H1 (cell line): ENCODE data around the gene TNFSF11. TPM values are rescaled to one million over a fixed set of nuclear protein-coding genes. Genes with fewer than 3 reads are reported as not detected.

ENCODE experiments used
- CTCF ChIA-PET: fragments of 300-600 bp; sonication (Branson Sonifier 250); formaldehyde crosslinking; loops from one replicate; lab custom pipeline; 2021; ENCODE audit not compliant: partially characterized antibody; lab: Charles Lee
- POLR2A ChIA-PET: fragments of 300-600 bp; sonication (Branson Sonifier 250); formaldehyde crosslinking; loops from one replicate; lab custom pipeline; 2021; ENCODE audit warnings: inconsistent platforms; ENCODE audit not compliant: partially characterized antibody; lab: Charles Lee
- DNase-seq, 2 experiments: peaks; one replicate each; pipeline versions ENCODE4 v3.0.0 to v3.0.0-alpha.2; 2010 to 2022; ENCODE audit warnings: low spot score in 2 of 2, low read depth in 1 of 2, mixed read lengths in 1 of 2
- FAIRE-seq: peaks from 2 replicates; lab custom pipeline; 2011; peaks lifted over from hg19 to GRCh38; lab: Jason Lieb, UNC
- H2AFZ ChIP-seq: 2 replicates; pipeline ENCODE4 v1.8.1; 2012; ENCODE audit warnings: low read length, inconsistent platforms
- H2AK5ac ChIP-seq: 2 replicates; pipeline ENCODE4 v1.6.1; 2013; ENCODE audit warnings: low read depth, low read length
- H2BK120ac ChIP-seq: replicated peaks from 2 replicates; pipeline ENCODE3; 2013; ENCODE audit warnings: low read depth, low read length, inconsistent platforms
- H2BK12ac ChIP-seq: 2 replicates; pipeline ENCODE4 v1.6.1; 2013; ENCODE audit warnings: low read depth, low read length
- H2BK15ac ChIP-seq: 2 replicates; pipeline ENCODE4 v1.6.1; 2013; ENCODE audit warnings: low read length
- H2BK20ac ChIP-seq: 2 replicates; pipeline ENCODE4 v1.6.1; 2013; ENCODE audit warnings: low read length
- H2BK5ac ChIP-seq: 2 replicates; pipeline ENCODE4 v1.6.1; 2013; ENCODE audit warnings: low read depth, low read length
- H3K14ac ChIP-seq: 2 replicates; pipeline ENCODE4 v1.6.1; 2013; ENCODE audit warnings: inconsistent platforms; ENCODE audit not compliant: insufficient read length
- H3K18ac ChIP-seq: 2 replicates; pipeline ENCODE4 v1.6.1; 2013; ENCODE audit warnings: low read length; ENCODE audit errors: extremely low read depth
- H3K23ac ChIP-seq: 2 replicates; pipeline ENCODE4 v1.6.1; 2013; ENCODE audit warnings: inconsistent platforms; ENCODE audit not compliant: insufficient read length
- H3K23me2 ChIP-seq: 2 replicates; pipeline ENCODE4 v1.6.1; 2013; ENCODE audit warnings: low read depth, low read length
- H3K27ac ChIP-seq: 2 replicates; pipeline ENCODE4 v1.6.1; 2011; ENCODE audit warnings: low read depth, low read length, inconsistent platforms
- H3K27me3 ChIP-seq, 4 experiments: replicated peaks in 1 of 4; 1 replicate in 1 of 4; 2 replicates in 3 of 4; pipeline versions ENCODE4 v1.6.1 to v1.8.1; 2011 to 2013; ENCODE audit warnings: low read length in 3 of 4, mild to moderate bottlenecking in 3 of 4, inconsistent platforms in 2 of 4, mixed read lengths in 2 of 4, moderate library complexity in 1 of 4; ENCODE audit not compliant: control insufficient read depth in 3 of 4, insufficient read depth in 3 of 4; ENCODE audit errors: extremely low read depth in 1 of 4
- H3K36me3 ChIP-seq, 4 experiments: 2 replicates each; pipeline versions ENCODE4 v1.6.1 to v1.8.1; 2011 to 2013; ENCODE audit warnings: mild to moderate bottlenecking in 4 of 4, low read length in 3 of 4, moderate library complexity in 2 of 4, control low read depth in 1 of 4, inconsistent platforms in 1 of 4; ENCODE audit not compliant: insufficient read depth in 4 of 4, control insufficient read depth in 2 of 4
- H3K4ac ChIP-seq: replicated peaks from 2 replicates; pipeline ENCODE3; 2013; ENCODE audit warnings: low read length, low read depth, mixed read lengths, inconsistent platforms; ENCODE audit not compliant: insufficient read length
- H3K4me1 ChIP-seq, 4 experiments: replicated peaks in 1 of 4; 1 replicate in 1 of 4; 2 replicates in 3 of 4; pipeline versions ENCODE4 v1.6.1 to v1.8.1; 2011 to 2013; ENCODE audit warnings: low read length in 3 of 4, inconsistent platforms in 2 of 4, mixed read lengths in 1 of 4; ENCODE audit not compliant: insufficient read depth in 4 of 4, control insufficient read depth in 3 of 4
- H3K4me2 ChIP-seq, 2 experiments: 2 replicates each; pipeline versions ENCODE4 v1.6.1 to v1.8.1; 2011 to 2013; ENCODE audit warnings: low read depth in 2 of 2, low read length in 2 of 2, control low read depth in 1 of 2, inconsistent platforms in 1 of 2, mild to moderate bottlenecking in 1 of 2; ENCODE audit not compliant: insufficient read depth in 1 of 2
- H3K4me3 ChIP-seq, 4 experiments: fragments of 200-600, 300-600 bp in 1 of 4; sonication (generic), shearing (Covaris generic), sonication (Bioruptor Twin) in 1 of 4; 2 replicates each; pipeline versions ENCODE4 v1.5.1 to v1.8.1; 2011 to 2016; ENCODE audit warnings: low read length in 4 of 4, low read depth in 3 of 4, control low read depth in 2 of 4, inconsistent platforms in 2 of 4, mild to moderate bottlenecking in 2 of 4, mixed read lengths in 1 of 4, moderate library complexity in 1 of 4; ENCODE audit not compliant: insufficient read depth in 2 of 4; ENCODE audit errors: extremely low read depth in 1 of 4
- H3K56ac ChIP-seq: replicated peaks from 2 replicates; pipeline ENCODE3; 2013; ENCODE audit warnings: low read depth, mild to moderate bottlenecking, mixed read lengths, low read length, inconsistent platforms; ENCODE audit not compliant: insufficient read length
- H3K79me1 ChIP-seq: 2 replicates; pipeline ENCODE4 v1.6.1; 2013; ENCODE audit warnings: low read depth, low read length, control low read depth
- H3K79me2 ChIP-seq, 2 experiments: 2 replicates each; pipeline versions ENCODE4 v1.6.1 to v1.8.1; 2012 to 2013; ENCODE audit warnings: low read length in 2 of 2, mild to moderate bottlenecking in 2 of 2, inconsistent platforms in 1 of 2; ENCODE audit not compliant: insufficient read depth in 2 of 2, control insufficient read depth in 1 of 2
- H3K9ac ChIP-seq, 4 experiments: replicated peaks in 1 of 4; 1 replicate in 1 of 4; 2 replicates in 3 of 4; pipeline versions ENCODE4 v1.6.1 to v1.8.1; 2011 to 2013; ENCODE audit warnings: low read depth in 3 of 4, low read length in 3 of 4, control low read depth in 2 of 4, mild to moderate bottlenecking in 2 of 4, moderate library complexity in 2 of 4, inconsistent platforms in 1 of 4; ENCODE audit errors: extremely low read depth in 1 of 4
- H3K9me3 ChIP-seq, 2 experiments: 2 replicates each; pipeline versions ENCODE4 v1.6.1 to v1.8.1; 2012 to 2013; ENCODE audit warnings: mild to moderate bottlenecking in 2 of 2, moderate library complexity in 2 of 2, control low read depth in 1 of 2, inconsistent platforms in 1 of 2, low read depth in 1 of 2, low read length in 1 of 2, mixed read lengths in 1 of 2; ENCODE audit not compliant: insufficient read depth in 2 of 2
- H4K20me1 ChIP-seq, 2 experiments: replicated peaks in 1 of 2; 2 replicates each; pipeline versions ENCODE3 to v1.8.1; 2011 to 2013; ENCODE audit warnings: inconsistent platforms in 2 of 2, low read length in 2 of 2, mild to moderate bottlenecking in 1 of 2; ENCODE audit not compliant: insufficient read depth in 2 of 2, control insufficient read depth in 1 of 2
- H4K5ac ChIP-seq: 2 replicates; pipeline ENCODE4 v1.6.1; 2013; ENCODE audit warnings: low read length, low read depth, mixed read lengths, inconsistent platforms; ENCODE audit not compliant: insufficient read length
- H4K8ac ChIP-seq: 2 replicates; pipeline ENCODE4 v1.8.0; 2013; ENCODE audit warnings: mild to moderate bottlenecking, moderate library complexity, low read length, inconsistent platforms; ENCODE audit not compliant: insufficient read depth; ENCODE audit errors: extremely low read depth
- H4K91ac ChIP-seq: replicated peaks from 2 replicates; pipeline ENCODE3; 2013; ENCODE audit warnings: low read length, mixed read lengths, inconsistent platforms; ENCODE audit not compliant: insufficient read length
- CBX5 ChIP-seq: fragments of 300-800, 300-1000 bp; sonication (generic); IDR thresholded peaks from 2 replicates; pipeline ENCODE4 v1.7.1; 2016; ENCODE audit warnings: antibody characterized with exemption, low read length, low read depth
- HDAC2 ChIP-seq, 2 experiments: fragments of 300-600 bp in 1 of 2; sonication (generic) in 1 of 2; IDR thresholded peaks; 2 replicates each; pipeline ENCODE4 v1.6.1; 2011 to 2012; ENCODE audit warnings: low read depth in 2 of 2, low read length in 2 of 2, mild to moderate bottlenecking in 2 of 2, moderate library complexity in 2 of 2, borderline replicate concordance in 1 of 2, inconsistent platforms in 1 of 2
- HDAC6 ChIP-seq: IDR thresholded peaks from one replicate; pipeline ENCODE4 v1.7.1; 2012; ENCODE audit warnings: low read depth, mild to moderate bottlenecking, inconsistent platforms, low read length, moderate library complexity
- POU5F1 ChIP-seq: IDR thresholded peaks from 2 replicates; pipeline ENCODE4 v1.6.1; 2011; ENCODE audit warnings: low read depth, mild to moderate bottlenecking, low read length, moderate library complexity
- RAD21 ChIP-seq, 2 experiments: IDR thresholded peaks in 1 of 2; conservative IDR thresholded peaks in 1 of 2; 2 replicates each; pipeline ENCODE4 v1.6.1; 2011; ENCODE audit warnings: low read depth in 2 of 2, low read length in 2 of 2, improper control_type of control experiment in 1 of 2, inconsistent platforms in 1 of 2, mild to moderate bottlenecking in 1 of 2, moderate library complexity in 1 of 2
- RXRA ChIP-seq: IDR thresholded peaks from 2 replicates; pipeline ENCODE4 v1.6.1; 2011; ENCODE audit warnings: low read depth, mild to moderate bottlenecking, low read length, moderate library complexity; ENCODE audit not compliant: insufficient read depth
- SIX5 ChIP-seq: IDR thresholded peaks from 2 replicates; pipeline ENCODE4 v1.6.1; 2011; ENCODE audit warnings: mild to moderate bottlenecking, low read depth, low read length
- TBP ChIP-seq: IDR thresholded peaks from 2 replicates; pipeline ENCODE4 v1.6.1; 2011; ENCODE audit warnings: low read depth, low read length, improper control_type of control experiment
- ZNF274 ChIP-seq: IDR thresholded peaks from 2 replicates; pipeline ENCODE4 v1.7.0; 2012; ENCODE audit warnings: low read length, borderline replicate concordance; ENCODE audit errors: extremely low read depth
- WGBS, 2 experiments: shearing (Covaris generic) in 1 of 2; methylation state at CpG; one replicate each; pipeline versions ENCODE4 v1.1.6 to v1.1.7; 2013 to 2015; ENCODE audit warnings: low lambda C conversion rate in 2 of 2, mixed read lengths in 2 of 2, inconsistent platforms in 1 of 2, low coverage in 1 of 2, missing lambda C conversion rate in 1 of 2; ENCODE audit not compliant: insufficient replicate concordance in 2 of 2, insufficient coverage in 1 of 2, insufficient read length in 1 of 2; ENCODE audit errors: extremely low coverage in 1 of 2, missing lambda C conversion rate in 1 of 2; 5-methylcytosine and 5-hydroxymethylcytosine counted together
- polyA plus RNA-seq, 7 experiments: library from polyadenylated mRNA; depleted of rRNA in 3 of 7; stranded (reverse) in 5 of 7; unstranded in 2 of 7; fragments of >200 nt in 5 of 7; fragments of 200-250 nt in 2 of 7; gene quantifications; 1 replicate in 5 of 7; 2 replicates in 1 of 7; 4 replicates in 1 of 7; pipeline versions ENCODE4 v1.2.1 to v1.2.3, GENCODE V29; 2011 to 2013; ENCODE audit warnings: missing spikeins in 2 of 7, mixed read lengths in 2 of 7
- total RNA-seq: library from RNA; stranded (reverse); fragmentation: NEBNext Ultra II Directional; extraction: Animal tissue kit (Norgen Biotek cat#: 25700); gene quantifications from 2 replicates; pipeline ENCODE4 v1.2.1, GENCODE V29; 2021
- TF ChIP-seq, protein P1 (sequence below): IDR thresholded peaks from 2 replicates; pipeline ENCODE4 v1.6.1; 2011; ENCODE audit warnings: low read length, improper control_type of control experiment
- TF ChIP-seq, protein P2 (sequence below): IDR thresholded peaks from 2 replicates; pipeline ENCODE4 v1.6.1; 2012; ENCODE audit warnings: low read length, inconsistent platforms

TNFSF11 gene
- total and polyA plus RNA-seq, 2 of the 8 experiments (the other 6 are each of a cell fraction or from before 2014, with no cell fraction given), result 9.3 to 12.0 TPM

DNA sequence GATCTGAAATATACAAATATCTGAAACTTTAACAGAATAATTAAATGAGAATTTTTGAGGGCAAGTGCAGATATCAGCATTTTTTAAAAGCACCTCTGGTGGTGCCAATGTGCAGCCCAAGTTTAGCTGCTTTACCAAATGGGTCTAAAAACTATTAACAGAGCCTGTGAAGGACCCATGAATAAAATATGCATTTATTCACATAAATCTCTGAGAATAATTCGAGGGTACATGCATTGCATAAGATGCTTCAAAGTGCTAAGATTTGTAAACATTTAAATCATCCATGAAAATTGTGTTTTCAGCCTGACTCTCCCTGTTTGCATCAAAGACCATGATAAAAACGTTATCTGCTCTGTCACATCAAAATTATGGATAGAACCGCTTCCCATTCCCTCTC, 47.1 kb upstream of the TNFSF11 start:
- H3K36me3 ChIP-seq, result no peaks in the 10 kb centered on the region
- no peak overlapping the region for H2AFZ ChIP-seq
- no peak overlapping the region for H3K4me2 ChIP-seq
- no peak overlapping the region for H4K5ac ChIP-seq
- FAIRE-seq (no peak), DNase-seq (no peak)
- no peaks in the 10 kb centered on the region for H3K27me3 ChIP-seq
- CTCF ChIA-PET, result no interaction called here
- no peaks in the 10 kb centered on the region for H3K79me2 ChIP-seq
- no peak overlapping the region for H2BK20ac ChIP-seq
- H4K20me1 ChIP-seq, result no peaks in the 10 kb centered on the region
- H2BK5ac ChIP-seq, result no peak overlapping the region
- no peak overlapping the region for H3K4ac ChIP-seq
- no peak overlapping the region for H2BK120ac ChIP-seq
- no peaks in the 10 kb centered on the region for H3K4me1 ChIP-seq
- no peak overlapping the region for H2AK5ac ChIP-seq
- H3K27ac ChIP-seq, result no peak overlapping the region
- H3K18ac ChIP-seq, result no peak overlapping the region
- POLR2A ChIA-PET, result no interaction called here
- H3K23me2 ChIP-seq, result no peaks in the 10 kb centered on the region
- no peak overlapping the region for H3K23ac ChIP-seq
- H3K79me1 ChIP-seq, result no peaks in the 10 kb centered on the region
- H2BK12ac ChIP-seq, result no peak overlapping the region
- H3K9ac ChIP-seq, result no peak overlapping the region
- no peak overlapping the region for H3K4me3 ChIP-seq
- H4K8ac ChIP-seq, result no peak overlapping the region
- H3K56ac ChIP-seq, result no peak overlapping the region
- no peaks in the 10 kb centered on the region for H3K9me3 ChIP-seq
- no peak overlapping the region for H4K91ac ChIP-seq
- no peak overlapping the region for H3K14ac ChIP-seq
- H2BK15ac ChIP-seq, result no peak overlapping the region
- WGBS, 2 experiments, result 86% methylated on average over 3 of the region's 3 CpGs; no CpG with 5 or more reads in 1 of the 2 experiments
- TF ChIP-seq CBX5 (no peak), POU5F1 (no peak), RAD21 (IDR thresholded peaks at IDR 0.05 in 1 of 2, conservative IDR thresholded peaks at IDR 0.05 in 1 of 2; ENCODE audit: low read depth in 2 of 2, low read length in 2 of 2) (no peak), SIX5 (no peak), ZNF274 (no peak), HDAC2 (IDR thresholded peaks at IDR 0.05; ENCODE audit: borderline replicate concordance in 1 of 2, low read depth in 2 of 2, low read length in 2 of 2) (no peak), HDAC6 (no peak), RXRA (no peak), TBP (no peak)
- TF ChIP-seq, protein P1, sequence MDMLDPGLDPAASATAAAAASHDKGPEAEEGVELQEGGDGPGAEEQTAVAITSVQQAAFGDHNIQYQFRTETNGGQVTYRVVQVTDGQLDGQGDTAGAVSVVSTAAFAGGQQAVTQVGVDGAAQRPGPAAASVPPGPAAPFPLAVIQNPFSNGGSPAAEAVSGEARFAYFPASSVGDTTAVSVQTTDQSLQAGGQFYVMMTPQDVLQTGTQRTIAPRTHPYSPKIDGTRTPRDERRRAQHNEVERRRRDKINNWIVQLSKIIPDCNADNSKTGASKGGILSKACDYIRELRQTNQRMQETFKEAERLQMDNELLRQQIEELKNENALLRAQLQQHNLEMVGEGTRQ, result no peak
- TF ChIP-seq, protein P2, sequence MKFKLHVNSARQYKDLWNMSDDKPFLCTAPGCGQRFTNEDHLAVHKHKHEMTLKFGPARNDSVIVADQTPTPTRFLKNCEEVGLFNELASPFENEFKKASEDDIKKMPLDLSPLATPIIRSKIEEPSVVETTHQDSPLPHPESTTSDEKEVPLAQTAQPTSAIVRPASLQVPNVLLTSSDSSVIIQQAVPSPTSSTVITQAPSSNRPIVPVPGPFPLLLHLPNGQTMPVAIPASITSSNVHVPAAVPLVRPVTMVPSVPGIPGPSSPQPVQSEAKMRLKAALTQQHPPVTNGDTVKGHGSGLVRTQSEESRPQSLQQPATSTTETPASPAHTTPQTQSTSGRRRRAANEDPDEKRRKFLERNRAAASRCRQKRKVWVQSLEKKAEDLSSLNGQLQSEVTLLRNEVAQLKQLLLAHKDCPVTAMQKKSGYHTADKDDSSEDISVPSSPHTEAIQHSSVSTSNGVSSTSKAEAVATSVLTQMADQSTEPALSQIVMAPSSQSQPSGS, result no peak
